Measurements from ENCODE around the gene AIP.
A peak's percentile ranks its signal among the peaks of the same experiment; 100 is the strongest.
"Not testable (repeated sequence)": the region's sequence is repeated elsewhere in the genome, so short reads cannot be mapped to it uniquely, and the experiment has no call there.

AIP gene

DNA sequence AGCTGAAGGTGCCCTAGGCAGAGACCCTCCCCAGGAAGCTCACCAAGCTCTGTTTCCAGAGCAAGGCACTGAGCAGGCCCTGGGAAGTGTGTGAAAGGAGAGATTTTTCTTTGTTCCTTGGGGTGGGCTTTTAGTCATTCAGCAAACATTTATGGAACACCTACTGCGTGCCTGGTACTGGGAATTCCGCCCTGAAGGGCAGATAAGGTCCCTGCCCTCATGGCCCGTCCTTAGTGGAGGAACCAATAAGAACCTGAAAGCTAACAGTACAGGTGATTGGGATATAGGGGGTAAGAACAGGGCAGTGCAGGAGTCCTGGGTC, 17.7 kb upstream of the AIP start:
- Histone ChIP-seq H3K4me3 (ENCODE audit: low read depth, low read length) (peak overlapping the region; percentile 64), H3K27me3 (ENCODE audit: control insufficient read depth, insufficient read depth, low read length) (no peaks in the 10 kb centered on the region), H2AFZ (peak overlapping the region; percentile 74), H3K79me2 (no peaks in the 10 kb centered on the region), H3K4me1 (no peaks in the 10 kb centered on the region), H3K27ac (peak overlapping the region; percentile 76), H3K9me3 (ENCODE audit: control insufficient read depth, low read length) (no peaks in the 10 kb centered on the region), H3K36me3 (ENCODE audit: control insufficient read depth, insufficient read depth, low read length) (no peaks in the 10 kb centered on the region), H3K9ac (no peak overlapping the region), H3K4me2 (ENCODE audit: low read length) (peak overlapping the region; percentile 76)
- TF ChIP-seq, protein P1, sequence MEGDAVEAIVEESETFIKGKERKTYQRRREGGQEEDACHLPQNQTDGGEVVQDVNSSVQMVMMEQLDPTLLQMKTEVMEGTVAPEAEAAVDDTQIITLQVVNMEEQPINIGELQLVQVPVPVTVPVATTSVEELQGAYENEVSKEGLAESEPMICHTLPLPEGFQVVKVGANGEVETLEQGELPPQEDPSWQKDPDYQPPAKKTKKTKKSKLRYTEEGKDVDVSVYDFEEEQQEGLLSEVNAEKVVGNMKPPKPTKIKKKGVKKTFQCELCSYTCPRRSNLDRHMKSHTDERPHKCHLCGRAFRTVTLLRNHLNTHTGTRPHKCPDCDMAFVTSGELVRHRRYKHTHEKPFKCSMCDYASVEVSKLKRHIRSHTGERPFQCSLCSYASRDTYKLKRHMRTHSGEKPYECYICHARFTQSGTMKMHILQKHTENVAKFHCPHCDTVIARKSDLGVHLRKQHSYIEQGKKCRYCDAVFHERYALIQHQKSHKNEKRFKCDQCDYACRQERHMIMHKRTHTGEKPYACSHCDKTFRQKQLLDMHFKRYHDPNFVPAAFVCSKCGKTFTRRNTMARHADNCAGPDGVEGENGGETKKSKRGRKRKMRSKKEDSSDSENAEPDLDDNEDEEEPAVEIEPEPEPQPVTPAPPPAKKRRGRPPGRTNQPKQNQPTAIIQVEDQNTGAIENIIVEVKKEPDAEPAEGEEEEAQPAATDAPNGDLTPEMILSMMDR (IDR thresholded peaks at IDR 0.05) = no peak

DNA sequence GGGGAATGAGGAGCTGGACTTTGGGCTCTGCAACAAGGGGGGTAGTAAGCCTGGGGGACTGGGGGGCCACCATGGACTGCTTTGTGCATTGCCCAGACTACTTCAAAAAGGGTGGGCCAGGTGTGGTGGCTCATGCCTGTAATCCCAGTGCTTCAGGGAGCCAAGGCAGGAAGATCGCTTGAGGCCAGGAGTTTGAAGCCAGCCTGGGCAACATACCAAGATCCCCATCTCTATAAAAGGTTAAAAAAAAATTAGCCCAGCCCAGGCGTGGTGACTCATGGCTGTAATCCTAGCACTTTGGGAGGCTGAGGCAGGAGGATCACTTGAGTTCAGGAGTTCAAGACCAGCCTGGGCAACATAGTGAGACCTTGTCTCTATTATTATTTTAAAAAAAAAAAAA, 17.3 kb upstream of the AIP start:
- not testable (repeated sequence) for H3K9ac ChIP-seq; H3K27me3 ChIP-seq (ENCODE audit: control insufficient read depth, insufficient read depth, low read length); H3K79me2 ChIP-seq; H3K27ac ChIP-seq; H3K36me3 ChIP-seq (ENCODE audit: control insufficient read depth, insufficient read depth, low read length); H3K9me3 ChIP-seq (ENCODE audit: control insufficient read depth, low read length); H3K4me1 ChIP-seq; H2AFZ ChIP-seq
- peak overlapping the region; percentile 76 for H3K4me2 ChIP-seq (ENCODE audit: low read length)
- peak overlapping the region; percentile 64 for H3K4me3 ChIP-seq (ENCODE audit: low read depth, low read length)

DNA sequence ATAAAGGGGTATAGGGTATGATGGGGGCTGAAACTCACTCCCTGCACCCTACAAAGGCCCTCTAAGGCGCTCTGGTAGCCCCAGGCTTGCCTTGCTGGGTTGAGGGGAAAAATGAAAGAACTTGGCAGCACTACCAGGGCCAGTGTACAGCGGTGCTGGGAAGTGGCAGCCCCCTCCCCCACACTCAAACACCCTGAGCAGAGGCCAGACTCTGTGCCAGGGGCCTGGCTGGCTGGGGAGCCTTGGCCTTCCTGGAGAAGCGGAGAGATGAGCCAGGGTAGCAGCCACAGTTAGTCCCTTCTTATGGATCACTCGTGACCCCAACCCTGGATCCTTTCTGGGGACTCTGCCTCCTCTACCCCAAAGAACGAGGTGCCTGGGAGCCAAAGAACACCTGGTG, 16.5 kb upstream of the AIP start:
- TF ChIP-seq, protein P1 (IDR thresholded peaks at IDR 0.05) = no peak
- H3K27ac ChIP-seq = no peak overlapping the region

DNA sequence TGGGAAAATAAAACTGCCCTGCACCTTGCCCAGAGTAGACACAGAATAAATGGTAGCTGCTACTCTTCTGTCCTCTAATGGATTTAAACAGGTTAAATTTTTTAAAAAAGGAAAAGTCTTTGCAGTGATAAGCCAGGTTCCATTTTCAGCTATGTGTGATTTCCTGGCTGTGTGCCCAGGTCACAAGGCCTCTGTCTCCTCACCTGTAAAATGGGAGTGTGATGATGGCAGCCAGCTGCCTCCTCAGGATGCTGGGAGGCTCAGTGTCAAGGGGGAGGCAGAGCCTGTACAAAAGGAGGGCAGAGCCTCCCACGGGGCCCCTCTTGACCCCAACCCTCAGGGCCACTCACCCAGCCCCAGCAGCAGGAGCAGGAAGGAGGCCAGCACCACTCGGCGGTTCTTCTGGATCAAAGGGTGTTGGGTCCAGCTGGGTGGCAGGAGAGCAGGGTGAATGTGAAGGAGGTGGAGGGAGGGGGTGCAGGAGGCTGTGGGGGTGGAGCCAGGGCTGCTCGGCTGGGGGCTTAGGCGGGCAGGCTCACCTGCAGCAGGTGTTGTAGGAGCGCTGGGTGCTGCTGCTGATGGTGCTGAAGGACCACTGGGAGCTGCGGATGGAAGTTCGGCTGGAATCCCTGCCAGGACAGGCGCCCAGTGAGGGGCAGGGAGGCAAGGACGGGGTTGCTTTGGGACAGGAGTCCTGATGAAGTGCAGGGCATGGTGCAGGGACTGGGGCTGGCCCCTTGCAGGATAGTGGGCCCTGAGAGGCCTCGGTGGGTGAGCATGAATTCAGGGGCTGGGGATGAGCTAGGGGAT, 15.7 kb upstream of the AIP start:
- H3K36me3 ChIP-seq (ENCODE audit: control insufficient read depth, insufficient read depth, low read length) = no peaks in the 10 kb centered on the region
- H2AFZ ChIP-seq = no peak overlapping the region
- H3K4me3 ChIP-seq (ENCODE audit: low read depth, low read length) = no peak overlapping the region
- H3K27ac ChIP-seq = no peak overlapping the region
- no peaks in the 10 kb centered on the region for H3K27me3 ChIP-seq (ENCODE audit: control insufficient read depth, insufficient read depth, low read length)
- H3K79me2 ChIP-seq = no peaks in the 10 kb centered on the region
- TF ChIP-seq, protein P1 (IDR thresholded peaks at IDR 0.05) = no peak
- H3K4me1 ChIP-seq = no peaks in the 10 kb centered on the region
- H3K9me3 ChIP-seq (ENCODE audit: control insufficient read depth, low read length) = no peaks in the 10 kb centered on the region
- no peak overlapping the region for H3K9ac ChIP-seq
- peak overlapping the region; percentile 75 for H3K4me2 ChIP-seq (ENCODE audit: low read length)

More for the DNA sequence above, 16.5 kb upstream of the AIP start:
- H3K4me1 ChIP-seq = no peaks in the 10 kb centered on the region
- H2AFZ ChIP-seq = no peak overlapping the region
- no peaks in the 10 kb centered on the region for H3K9me3 ChIP-seq (ENCODE audit: control insufficient read depth, low read length)
- no peaks in the 10 kb centered on the region for H3K27me3 ChIP-seq (ENCODE audit: control insufficient read depth, insufficient read depth, low read length)
- no peak overlapping the region for H3K9ac ChIP-seq
- no peaks in the 10 kb centered on the region for H3K79me2 ChIP-seq
- H3K36me3 ChIP-seq (ENCODE audit: control insufficient read depth, insufficient read depth, low read length) = no peaks in the 10 kb centered on the region
- no peak overlapping the region for H3K4me2 ChIP-seq (ENCODE audit: low read length)
- H3K4me3 ChIP-seq (ENCODE audit: low read depth, low read length) = no peak overlapping the region

DNA sequence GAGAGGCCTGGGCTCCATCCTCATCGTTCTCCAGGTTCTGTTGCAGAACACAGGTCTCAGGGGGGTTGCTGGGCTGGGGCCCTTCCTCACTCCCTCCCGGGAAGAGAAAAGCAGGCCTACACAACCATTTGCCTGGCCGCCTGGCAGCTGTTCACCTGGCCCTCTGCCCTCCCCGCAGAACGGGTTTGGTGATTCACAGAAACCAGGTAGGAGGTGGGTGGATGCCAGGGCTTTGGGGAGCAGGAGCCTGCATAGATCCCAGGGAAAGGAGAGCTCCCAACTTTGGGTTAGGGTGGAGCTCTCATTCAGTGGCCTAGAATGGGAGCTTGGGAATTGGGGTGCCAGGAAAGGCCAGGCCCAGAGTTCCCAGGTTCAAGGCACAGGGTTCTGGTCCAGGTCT, 14.8 kb upstream of the AIP start:
- Histone ChIP-seq H3K4me3 (ENCODE audit: low read depth, low read length) (peak overlapping the region; percentile 76), H3K9ac (no peak overlapping the region), H3K79me2 (no peaks in the 10 kb centered on the region), H3K4me2 (ENCODE audit: low read length) (peak overlapping the region; percentile 75), H3K9me3 (ENCODE audit: control insufficient read depth, low read length) (no peaks in the 10 kb centered on the region), H3K27me3 (ENCODE audit: control insufficient read depth, insufficient read depth, low read length) (no peaks in the 10 kb centered on the region), H3K27ac (peak overlapping the region; percentile 69), H3K36me3 (ENCODE audit: control insufficient read depth, insufficient read depth, low read length) (no peaks in the 10 kb centered on the region), H2AFZ (no peak overlapping the region), H3K4me1 (no peaks in the 10 kb centered on the region)
- TF ChIP-seq, protein P1 (IDR thresholded peaks at IDR 0.05) = no peak
